Measurements from ENCODE around the gene MLN. TPM values are rescaled to one million over a fixed set of nuclear protein-coding genes. Genes with fewer than 3 reads are reported as not detected.

MLN gene
- total RNA-seq, 1 donor from 2014 or later, result not detected

GRCh38 chr6:33765368-33765767 lies 38.4 kb downstream of the MLN start:
- H3K4me1 ChIP-seq, result peaks cover 37% of the 10 kb centered on the region
- H3K4me3 ChIP-seq, result no peak overlapping the region
- H3K27me3 ChIP-seq (ENCODE audit: low read depth), result peaks cover 12% of the 10 kb centered on the region
- intact Hi-C loops (cut with micrococcal nuclease), result no loop called here
- no peaks in the 10 kb centered on the region for H3K9me3 ChIP-seq (replicated peaks)
- TF ChIP-seq, protein P1, sequence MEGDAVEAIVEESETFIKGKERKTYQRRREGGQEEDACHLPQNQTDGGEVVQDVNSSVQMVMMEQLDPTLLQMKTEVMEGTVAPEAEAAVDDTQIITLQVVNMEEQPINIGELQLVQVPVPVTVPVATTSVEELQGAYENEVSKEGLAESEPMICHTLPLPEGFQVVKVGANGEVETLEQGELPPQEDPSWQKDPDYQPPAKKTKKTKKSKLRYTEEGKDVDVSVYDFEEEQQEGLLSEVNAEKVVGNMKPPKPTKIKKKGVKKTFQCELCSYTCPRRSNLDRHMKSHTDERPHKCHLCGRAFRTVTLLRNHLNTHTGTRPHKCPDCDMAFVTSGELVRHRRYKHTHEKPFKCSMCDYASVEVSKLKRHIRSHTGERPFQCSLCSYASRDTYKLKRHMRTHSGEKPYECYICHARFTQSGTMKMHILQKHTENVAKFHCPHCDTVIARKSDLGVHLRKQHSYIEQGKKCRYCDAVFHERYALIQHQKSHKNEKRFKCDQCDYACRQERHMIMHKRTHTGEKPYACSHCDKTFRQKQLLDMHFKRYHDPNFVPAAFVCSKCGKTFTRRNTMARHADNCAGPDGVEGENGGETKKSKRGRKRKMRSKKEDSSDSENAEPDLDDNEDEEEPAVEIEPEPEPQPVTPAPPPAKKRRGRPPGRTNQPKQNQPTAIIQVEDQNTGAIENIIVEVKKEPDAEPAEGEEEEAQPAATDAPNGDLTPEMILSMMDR (IDR thresholded peaks at IDR 0.05; ENCODE audit: borderline replicate concordance), result no peak
- H3K27ac ChIP-seq (replicated peaks), result no peak overlapping the region
- no peak for DNase-seq
- no peaks in the 10 kb centered on the region for H3K36me3 ChIP-seq

- H3K4me3 ChIP-seq, result no peak overlapping the region
- TF ChIP-seq, protein P1 (IDR thresholded peaks at IDR 0.05; ENCODE audit: borderline replicate concordance), result no peak
- H3K36me3 ChIP-seq, result no peaks in the 10 kb centered on the region
- intact Hi-C loops (cut with micrococcal nuclease), result no loop called here
- DNase-seq, result no peak
- H3K27me3 ChIP-seq (ENCODE audit: low read depth), result peaks cover 2% of the 10 kb centered on the region
- no peaks in the 10 kb centered on the region for H3K9me3 ChIP-seq (replicated peaks)
- H3K4me1 ChIP-seq, result peaks cover 36% of the 10 kb centered on the region
- no peak overlapping the region for H3K27ac ChIP-seq (replicated peaks)
These were observed 39.8 kb downstream of the MLN start for GRCh38 chr6:33764036-33764435.

GRCh38 chr6:33763483-33763882 lies 40.3 kb downstream of the MLN start:
- no peaks in the 10 kb centered on the region for H3K36me3 ChIP-seq
- H3K4me1 ChIP-seq, result peaks cover 33% of the 10 kb centered on the region
- no peaks in the 10 kb centered on the region for H3K9me3 ChIP-seq (replicated peaks)
- intact Hi-C loops (cut with micrococcal nuclease), result no loop called here
- no peaks in the 10 kb centered on the region for H3K27me3 ChIP-seq (ENCODE audit: low read depth)
- TF ChIP-seq, protein P1 (IDR thresholded peaks at IDR 0.05; ENCODE audit: borderline replicate concordance), result no peak
- no peak overlapping the region for H3K4me3 ChIP-seq
- no peak for DNase-seq
- no peak overlapping the region for H3K27ac ChIP-seq (replicated peaks)

DNA sequence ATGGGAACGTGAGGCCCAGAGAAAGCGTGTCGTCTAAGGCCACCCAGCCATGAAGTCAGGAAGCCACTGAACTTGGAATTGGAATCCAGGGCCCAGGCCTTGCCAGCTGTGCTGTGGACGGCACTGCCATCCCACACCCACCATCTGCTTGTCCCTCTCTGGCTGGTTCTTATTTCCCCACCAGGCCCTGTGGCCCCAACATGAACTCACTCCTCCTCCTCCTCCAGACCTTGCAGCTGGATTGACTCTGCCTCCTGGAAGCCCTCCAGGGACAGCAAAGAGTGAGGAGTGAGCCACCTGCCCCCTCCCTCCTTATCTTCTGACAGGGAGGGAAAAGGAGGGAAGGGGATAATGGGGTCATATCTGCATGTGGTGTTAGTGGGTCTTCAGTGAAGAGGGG lies 41.1 kb downstream of the MLN start:
- intact Hi-C loops (cut with micrococcal nuclease), result no loop called here

DNA sequence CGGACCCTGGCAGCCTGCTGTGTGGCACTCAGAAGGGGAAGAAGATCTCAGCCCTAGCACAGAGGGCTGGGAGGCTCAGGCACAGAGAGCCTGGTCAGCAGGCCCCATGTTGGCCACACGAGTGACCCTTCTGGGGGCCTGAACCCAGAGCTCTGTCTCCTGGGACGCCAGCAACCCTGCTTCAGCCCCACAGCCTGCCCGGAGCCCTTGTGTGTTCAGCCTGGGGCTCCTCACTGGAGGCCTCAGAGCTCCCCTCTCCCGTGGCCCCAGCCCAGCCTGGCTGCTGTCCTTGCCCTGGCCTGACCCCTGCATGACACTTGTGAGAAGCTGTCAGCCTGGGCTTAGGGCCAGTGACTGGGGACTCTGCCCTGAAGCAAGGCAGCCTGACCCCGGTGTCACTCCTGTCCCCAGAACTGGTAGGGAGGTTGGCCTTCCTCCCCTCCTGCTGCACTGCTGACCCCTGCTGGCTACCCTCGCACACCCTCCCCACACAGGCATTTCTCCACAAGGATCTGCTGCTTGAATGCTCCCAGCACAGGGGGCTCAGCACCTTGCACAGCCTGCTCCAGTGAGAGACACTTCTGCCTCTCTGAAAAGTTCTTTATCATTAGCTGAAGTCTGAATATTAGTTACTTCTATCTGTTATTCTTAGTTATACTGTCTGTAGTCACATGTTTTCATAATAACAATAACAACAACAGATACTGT lies 41.7 kb downstream of the MLN start:
- H3K4me3 ChIP-seq, result peak overlapping the region; percentile 48
- H3K27ac ChIP-seq (replicated peaks), result peak overlapping the region; percentile 90
- no peaks in the 10 kb centered on the region for H3K36me3 ChIP-seq
- TF ChIP-seq, protein P1 (IDR thresholded peaks at IDR 0.05; ENCODE audit: borderline replicate concordance), result peak; percentile 75
- intact Hi-C loops (cut with micrococcal nuclease), result no loop called here
- DNase-seq, result peak; percentile 87
- H3K4me1 ChIP-seq, result peaks cover 33% of the 10 kb centered on the region
- H3K9me3 ChIP-seq (replicated peaks), result no peaks in the 10 kb centered on the region
- no peaks in the 10 kb centered on the region for H3K27me3 ChIP-seq (ENCODE audit: low read depth)

More for the DNA sequence above, 41.1 kb downstream of the MLN start:
- DNase-seq, result no peak
- Histone ChIP-seq H3K9me3 (replicated peaks) (no peaks in the 10 kb centered on the region), H3K27ac (replicated peaks) (peak overlapping the region; percentile 90), H3K4me1 (peaks cover 33% of the 10 kb centered on the region), H3K4me3 (no peak overlapping the region), H3K27me3 (ENCODE audit: low read depth) (no peaks in the 10 kb centered on the region), H3K36me3 (no peaks in the 10 kb centered on the region)
- TF ChIP-seq, protein P1 (IDR thresholded peaks at IDR 0.05; ENCODE audit: borderline replicate concordance), result no peak
